Activated CD4-positive, alpha-beta T cell treated with anti-CD3 and anti-CD28 coated beads, Interleukin-2, amount 50 U/mL, for 1 hour (primary cell): ENCODE measurements around the gene KLHDC4.

Experiments used
- DNase-seq: peaks from one replicate; pipeline ENCODE4 v3.0.0-alpha.2; 2020

The KLHDC4 gene

DNA sequence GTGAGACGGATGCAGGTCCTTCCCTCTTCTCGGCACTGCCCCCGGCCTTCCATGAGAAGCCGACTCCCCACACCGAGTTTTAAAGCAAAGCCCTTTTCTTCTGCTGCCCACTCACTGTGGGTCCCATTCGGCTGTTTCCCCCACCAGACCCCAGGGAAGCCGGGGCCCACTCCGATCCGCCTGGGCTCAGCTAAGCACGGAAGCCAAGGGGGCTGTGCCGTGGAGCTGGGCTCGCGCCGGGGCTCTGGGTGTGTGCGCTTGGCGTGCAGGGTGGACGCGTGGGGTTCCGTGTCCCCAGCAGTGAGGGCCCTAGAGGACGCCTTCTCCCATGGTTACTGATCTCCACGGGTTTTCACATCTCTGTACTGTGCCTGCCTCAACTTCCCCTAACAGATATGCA is 68.5 kb downstream of the KLHDC4 start:
- no peak for DNase-seq

DNA sequence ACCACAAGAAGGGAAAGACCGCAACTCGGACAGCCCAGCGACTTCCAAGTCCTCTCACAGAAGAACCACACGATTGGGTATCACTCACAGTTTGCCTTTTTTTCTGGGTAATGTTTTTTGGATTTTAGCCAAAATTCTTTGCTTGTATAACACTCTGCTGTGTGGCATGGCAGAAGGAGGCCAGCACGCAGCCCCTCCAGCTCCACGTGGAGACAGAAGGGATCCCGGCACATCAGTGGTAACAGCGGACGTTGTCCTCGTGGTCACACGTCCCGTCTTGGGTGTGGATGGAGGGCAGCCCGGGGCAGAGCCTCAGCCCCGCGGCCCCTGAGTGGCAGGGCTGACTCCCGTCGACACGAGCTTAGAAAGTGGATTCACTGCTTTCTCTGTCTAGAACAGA is 69.1 kb downstream of the KLHDC4 start:
- no peak for DNase-seq

DNA sequence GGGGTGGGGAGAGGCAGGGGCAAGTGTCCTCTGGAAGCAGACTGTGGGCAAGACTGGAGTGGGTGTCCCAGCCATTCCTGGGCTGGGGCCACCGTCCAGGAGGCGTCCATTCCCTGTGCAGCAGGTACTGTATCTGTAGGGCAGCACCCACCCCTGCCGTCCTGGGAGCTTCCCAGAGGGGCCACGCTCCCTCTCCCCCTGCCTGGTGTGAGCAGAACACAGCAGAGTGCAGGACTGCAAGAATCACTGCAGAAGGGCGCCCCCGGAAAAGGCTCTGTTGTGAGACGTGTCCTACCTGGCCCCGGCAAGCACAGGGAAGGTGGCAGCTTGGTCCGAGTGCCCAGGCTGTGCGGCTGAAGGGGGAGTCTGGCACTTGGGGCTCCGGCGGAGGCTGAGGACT is 70.3 kb downstream of the KLHDC4 start:
- no peak for DNase-seq

DNA sequence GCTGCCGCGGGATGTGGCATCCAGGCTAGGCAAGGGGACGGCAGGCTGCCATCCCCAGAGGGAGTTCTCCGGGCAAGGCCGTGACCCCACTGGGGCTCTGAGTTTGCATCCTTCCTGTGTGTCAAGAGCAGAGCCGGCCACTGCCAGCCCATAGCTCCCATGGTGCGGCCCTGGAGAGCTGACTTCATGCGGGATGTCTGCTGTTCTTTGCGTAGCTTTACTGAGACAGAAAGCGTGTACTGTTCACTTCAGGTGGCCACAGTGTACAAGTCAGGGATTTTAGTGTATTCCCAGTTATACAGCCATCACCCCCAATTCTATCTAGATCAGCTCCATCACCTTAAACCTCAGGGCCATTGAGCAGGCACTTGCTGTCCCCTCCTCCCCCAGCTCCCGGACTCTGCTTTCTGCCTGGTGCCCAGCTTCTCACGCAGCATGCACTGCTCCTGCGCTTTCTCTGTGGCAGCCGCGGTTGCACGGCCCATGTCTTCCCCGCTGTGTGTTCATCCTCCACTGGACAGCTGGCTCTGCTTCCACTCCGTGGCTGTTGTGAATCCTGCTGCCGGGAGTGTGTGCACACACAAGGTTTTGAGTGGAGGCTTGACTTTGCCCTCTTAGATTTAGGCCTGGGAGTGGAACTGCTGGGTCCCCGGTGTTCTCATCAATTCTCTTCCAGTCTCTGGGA is 71.2 kb downstream of the KLHDC4 start:
- no peak for DNase-seq

DNA sequence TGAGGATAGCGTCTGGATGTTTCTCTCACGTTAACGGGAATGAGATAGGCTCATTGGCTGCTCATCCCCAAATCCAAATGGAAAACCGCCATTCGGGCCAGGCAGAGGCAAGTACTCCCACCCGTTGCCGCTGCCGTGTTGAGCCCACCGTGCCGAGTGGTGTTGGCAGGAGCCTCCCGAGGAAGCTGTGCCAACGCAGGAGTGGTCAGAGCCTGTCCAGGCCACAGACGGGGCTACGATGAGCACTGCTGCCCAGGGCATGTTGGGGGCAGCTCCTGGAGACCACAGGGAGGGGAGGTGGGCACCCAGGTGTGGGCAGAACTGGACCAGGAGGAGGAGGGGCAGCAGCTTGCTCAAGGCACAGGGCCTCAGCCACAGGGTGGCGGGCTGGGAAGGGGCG is 72.0 kb downstream of the KLHDC4 start:
- no peak for DNase-seq

DNA sequence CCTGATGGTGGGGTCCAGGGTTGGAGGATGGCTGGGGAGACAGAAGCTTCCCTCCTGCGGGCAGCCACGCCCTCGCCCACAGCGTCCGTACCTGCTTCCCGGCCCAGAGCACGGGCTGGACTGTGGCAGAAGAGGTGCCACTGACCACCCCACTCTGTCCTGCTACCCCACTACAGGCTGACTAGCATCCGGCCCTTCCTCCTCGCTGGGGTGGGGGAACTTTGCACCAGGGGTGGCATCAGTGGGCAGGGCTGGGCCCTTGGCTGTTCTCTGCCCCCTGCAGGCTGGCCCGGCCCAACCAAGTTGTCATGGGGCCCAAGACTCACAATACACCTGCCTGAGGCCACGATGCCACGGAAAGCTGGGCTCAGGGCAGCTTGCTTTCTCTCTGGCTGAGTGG is 73.0 kb downstream of the KLHDC4 start:
- no peak for DNase-seq

DNA sequence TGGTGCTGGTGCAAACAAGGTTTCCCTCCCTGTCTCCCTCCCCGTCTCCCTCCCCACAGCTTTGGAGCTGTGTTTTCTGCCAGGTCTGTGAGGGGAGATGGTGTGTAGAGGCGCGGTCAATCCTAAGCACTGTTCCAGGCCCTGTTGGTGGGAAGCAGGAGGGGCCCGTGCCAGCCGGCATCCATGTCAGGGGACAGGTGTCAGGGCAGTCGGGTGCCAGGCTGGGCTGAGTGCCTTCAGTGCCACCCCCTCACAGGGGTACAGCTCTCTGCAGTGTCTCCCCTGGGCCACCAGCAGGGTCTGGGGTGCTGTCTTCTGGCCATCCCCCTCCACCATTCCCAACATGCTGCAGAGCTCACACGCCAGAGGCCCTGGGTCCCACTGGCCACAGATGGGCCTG is 73.6 kb downstream of the KLHDC4 start:
- no peak for DNase-seq

DNA sequence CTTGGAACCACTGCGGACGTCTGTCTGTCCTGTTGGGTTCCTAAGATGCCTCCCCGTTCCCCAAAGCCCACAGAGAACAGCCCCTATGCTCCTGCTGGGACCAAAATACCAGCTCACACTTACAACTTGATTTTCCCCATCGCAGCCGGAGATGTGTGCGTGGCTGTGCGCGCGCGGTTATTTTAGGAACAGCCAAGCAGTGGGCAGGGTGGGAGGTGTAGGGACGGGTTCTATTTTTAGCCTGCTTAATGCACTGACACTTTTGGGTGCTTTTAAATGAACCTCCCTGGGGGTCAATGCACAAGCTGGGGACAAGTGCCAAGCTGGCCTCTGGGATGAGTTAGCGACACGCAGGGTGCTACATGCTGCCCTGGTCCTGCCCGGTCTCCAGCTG is 74.1 kb downstream of the KLHDC4 start:
- no peak for DNase-seq

DNA sequence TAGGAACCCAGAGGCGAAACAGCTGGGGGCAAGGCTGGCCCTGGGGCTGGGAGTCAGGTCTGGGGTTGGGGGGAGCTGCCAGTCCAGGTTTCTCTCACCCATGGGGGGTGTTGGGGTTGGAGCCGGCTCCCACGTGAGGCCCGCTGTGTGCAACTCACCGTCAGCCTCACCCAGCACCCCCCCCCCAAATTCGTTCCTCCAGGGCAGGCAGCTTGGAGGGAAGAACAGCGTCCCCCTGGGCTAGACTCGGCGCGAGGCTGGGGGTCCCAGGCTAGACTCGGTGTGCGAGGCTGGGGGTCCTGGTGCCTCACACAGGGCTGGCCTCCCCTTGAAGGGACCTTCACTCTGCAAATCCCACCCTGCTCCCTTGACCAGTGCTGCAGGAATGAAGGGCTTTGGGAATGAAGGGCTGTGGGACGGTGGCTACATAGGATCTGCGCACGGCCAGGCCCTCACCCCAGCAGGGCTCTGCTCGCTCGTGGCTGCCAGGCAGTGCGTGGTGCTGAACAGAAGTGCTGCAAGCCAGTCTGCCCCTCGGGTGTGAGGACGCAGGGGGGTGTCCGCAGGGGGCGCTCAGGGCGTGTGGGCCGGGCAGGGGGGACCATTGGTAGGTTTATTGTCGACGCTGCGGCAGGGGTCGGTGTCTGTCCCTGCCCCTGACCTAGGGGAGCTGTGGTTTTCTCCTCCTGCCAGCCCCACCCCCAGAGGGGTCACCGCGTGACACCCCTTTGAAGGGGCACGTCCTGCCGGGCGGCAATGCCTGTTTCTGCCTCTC is 74.7 kb downstream of the KLHDC4 start:
- no peak for DNase-seq

DNA sequence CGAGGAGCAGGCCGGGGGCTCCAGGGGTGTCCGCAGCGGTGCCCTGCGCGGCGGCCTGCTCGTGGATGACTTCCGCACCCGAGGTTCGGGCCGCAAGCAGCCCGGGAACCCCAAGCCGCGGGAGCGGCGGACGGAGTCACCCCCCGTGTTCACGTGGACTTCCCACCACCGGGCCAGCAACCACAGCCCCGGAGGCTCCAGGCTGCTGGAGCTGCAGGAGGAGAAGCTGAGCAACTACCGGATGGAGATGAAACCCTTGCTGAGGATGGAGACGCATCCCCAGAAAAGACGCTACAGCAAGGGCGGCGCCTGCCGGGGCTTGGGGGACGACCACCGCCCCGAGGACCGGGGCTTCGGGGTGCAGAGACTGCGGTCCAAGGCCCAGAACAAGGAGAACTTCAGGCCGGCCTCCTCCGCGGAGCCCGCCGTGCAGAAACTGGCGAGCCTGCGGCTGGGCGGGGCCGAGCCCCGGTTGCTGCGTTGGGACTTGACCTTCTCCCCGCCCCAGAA is 75.8 kb downstream of the KLHDC4 start:
- DNase-seq = no peak

DNA sequence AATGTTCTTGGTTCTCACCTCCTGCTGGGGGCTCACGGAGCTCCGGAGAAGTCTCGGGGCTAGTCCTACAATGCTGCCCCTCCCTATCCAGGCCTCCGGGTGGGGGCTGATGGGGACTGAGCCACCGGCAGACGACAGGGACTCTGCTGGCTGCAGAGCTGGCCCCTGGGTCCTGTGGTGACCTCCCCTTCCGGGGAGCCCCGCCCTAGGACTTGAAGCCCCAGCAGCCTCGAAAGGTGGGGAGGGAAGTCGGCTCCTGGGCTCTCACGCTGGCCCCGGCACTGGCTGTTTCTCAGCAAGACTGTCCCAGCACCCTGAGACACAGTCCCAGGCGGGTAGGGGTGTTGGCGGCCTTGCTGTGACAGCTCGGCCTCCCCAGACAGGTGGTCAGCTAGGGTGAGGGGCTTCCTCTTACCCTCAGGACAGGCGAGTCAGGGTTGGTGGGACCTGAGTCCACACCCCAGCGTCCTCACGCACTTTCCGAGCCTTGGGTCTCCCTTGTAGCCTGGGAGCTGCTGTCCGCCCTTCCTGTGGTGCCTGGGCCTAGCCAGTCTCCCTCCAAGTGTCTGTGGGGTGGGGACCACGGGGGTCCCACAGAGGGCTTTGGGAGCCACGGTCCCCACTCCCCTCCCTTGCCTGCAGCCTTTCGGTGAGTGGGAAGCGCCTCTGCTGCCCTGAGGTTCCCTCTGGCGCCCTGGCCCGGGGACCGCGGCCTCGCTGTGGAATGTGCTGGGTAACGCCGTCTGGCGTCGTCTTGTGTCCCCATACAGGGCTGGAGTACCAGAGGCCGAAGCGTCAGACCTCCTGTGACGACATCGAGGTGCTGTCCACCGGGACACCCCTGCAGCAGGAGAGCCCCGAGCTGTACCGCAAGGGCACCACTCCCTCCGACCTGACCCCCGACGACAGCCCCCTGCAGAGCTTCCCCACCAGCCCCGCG is 76.6 kb downstream of the KLHDC4 start:
- no peak for DNase-seq

DNA sequence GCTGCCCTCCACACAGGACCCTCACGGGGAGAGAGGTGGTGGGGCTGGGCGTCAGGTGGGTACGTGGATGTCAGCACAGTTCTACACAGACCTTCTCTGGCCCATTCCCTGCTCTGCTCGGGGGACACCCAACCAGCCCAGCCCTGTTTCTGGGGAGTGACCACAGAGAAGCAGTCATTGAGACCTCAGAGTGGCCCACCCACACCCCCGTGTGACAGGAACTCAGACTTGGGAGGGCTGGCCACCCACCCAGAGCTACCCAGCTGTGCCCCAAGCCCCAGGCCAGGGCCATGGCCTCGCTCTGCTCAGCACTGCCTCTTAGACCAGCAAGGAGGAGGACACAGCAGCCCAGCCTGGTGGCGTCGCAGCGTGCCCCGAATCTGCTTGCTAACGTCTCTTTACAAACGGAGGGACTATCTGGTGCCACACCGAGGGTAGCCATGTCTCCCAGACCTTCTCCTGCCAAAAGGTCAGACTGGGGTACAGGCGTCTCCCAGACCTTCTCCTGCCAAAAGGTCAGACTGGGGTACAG is 77.7 kb downstream of the KLHDC4 start:
- DNase-seq = no peak

DNA sequence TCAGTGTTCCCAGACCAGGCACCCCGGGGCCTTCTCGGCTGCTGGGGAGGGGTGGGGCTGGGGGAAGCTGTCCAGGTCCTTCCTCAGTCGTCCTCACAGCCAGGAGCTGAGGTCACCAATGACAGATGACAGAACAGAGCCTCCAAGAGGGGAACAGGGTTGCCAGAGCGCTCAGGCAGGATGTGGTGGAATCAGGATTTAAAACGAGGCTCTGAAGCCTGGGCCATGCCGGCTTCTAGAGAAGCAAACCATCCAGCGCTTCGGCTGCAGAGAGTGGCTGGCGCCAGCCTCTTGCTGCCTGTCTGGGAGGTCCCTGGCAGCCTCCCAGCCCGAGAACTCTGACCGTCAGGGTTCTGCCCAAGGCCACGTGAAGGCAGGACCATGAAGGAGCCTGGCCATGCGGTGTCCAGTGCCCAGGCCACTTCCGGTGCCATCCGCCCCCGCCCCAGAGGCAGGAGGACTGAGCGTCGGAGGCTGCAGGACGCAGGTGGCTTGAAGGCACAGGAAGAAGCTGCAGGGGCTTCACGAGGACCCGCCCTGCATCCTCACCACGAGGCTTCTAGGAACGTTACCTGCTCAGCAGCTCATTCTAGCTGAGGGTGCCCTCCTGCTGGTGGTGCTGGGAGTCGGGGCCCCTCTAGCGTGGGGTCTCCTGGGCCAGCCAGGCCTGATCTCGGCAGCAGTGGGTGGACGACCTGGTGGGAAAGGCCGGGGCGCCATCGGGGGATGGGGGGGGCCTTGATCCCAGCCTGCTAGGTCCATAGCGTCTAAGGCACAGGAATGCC is 78.5 kb downstream of the KLHDC4 start:
- DNase-seq = no peak

DNA sequence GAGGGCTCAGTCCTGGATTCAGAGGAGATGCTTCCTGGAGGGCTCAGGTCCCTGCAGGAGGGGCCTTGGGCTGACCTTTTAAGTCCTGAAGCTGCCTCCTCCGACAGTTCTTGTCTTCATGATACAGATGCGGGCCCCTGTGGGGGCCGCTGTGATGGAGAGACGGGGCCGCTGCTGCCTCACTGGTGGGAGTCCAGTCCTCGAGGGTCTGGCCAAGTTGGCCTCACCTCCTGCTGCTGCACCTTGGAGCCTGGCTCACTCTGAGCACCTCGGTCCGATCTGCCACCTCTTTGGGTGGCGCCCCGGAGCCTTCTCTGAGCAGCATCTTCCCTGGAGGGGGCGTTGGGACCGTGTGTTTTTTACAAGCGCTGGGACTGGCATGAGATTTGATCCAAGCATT is 79.1 kb downstream of the KLHDC4 start:
- DNase-seq = no peak

DNA sequence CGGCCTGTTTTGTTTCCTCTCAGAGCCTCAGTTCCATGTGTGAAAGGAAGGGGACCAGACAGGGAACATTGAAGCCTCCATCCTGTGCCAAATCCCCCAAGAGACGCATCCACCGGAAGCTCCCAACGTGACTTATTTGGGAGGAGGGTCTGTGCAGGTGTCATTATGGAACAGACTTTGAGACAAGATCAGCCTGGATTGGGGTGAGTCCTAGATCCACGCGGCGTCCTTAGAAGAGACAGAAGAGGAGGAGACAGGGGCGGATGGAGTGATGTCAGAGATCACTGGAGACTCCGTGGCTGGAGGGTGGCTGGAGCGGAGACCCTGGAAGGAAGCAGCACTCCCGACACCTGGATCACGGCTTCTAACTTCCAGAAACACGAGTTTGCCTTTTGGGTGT is 80.0 kb downstream of the KLHDC4 start:
- no peak for DNase-seq

DNA sequence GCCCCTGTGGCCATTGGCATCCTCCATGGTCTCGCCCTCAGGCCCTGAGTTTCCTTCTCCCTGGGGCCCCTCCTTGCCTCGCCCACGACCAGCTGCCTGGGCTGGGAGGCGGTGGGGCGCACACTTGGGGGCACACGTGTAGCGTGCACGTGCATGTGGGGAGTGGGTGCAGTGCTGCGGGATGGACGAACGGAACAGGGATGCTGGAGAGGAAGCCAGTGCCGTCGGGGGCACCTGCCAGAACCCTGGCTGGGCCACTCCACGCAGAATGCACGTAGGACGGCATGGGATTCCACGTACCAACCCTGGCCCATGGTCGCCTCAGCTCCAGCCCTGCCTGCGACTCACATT is 80.4 kb downstream of the KLHDC4 start:
- no peak for DNase-seq

DNA sequence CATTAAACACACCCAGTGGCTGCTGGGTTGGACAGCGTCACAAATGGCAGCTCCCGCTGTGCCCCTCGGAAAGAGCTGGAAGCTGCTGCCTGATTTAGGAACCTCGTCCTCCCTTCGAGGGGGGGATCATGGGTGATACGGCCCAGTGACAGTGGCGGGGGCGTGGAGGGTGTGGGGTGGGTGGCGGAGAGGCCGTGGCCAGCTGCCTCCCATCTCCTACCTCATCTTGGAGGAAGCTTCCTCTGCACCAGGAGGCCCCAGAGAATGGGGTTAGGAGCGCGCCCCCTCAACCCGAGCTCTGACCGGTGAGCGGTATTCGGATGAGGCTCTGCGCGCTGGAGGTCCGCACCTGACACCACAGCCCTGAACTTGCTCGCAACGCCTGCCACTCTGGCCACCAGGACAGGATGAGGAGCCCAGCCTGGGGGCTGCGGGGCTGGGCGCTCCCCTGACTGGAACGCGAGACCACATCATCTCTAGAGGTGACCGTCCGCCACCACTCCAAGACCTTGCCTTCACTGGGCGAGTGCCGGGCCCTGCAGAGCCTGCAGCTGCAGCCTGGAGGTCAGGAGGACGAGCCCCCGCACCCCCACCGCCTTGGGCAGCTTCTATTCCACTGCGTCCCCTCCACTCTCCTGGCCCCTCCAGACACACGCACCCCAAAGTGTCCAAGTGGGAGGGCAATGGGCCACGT is 80.9 kb downstream of the KLHDC4 start:
- DNase-seq = no peak

DNA sequence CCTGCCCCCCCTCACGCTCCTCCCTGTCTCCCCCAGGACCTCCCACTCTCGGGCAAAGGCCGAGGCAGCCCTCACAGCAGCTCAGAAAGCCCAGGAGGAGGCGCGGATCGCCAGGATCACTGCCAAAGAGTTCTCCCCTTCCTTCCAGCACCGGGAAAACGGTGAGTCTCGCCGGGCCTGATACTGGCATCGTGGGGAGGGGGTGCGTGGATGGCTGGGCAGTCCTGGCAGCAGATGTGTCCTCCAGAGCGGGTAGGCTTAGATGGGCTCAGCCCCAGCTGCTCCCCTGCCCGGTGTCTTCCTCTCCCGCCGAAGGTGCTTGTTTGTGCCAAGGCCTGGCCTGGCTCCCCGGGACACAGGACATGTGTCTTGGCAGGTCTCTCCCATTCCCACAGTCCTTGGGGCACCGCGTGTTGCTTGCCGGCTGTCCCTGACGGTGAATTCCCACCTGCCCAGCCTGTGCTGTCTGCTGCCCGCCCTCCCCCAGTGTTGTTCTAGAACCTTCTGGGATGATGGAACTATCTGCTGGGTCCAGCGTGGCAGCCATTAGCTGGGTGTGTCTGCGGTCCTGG is 81.6 kb downstream of the KLHDC4 start:
- no peak for DNase-seq

DNA sequence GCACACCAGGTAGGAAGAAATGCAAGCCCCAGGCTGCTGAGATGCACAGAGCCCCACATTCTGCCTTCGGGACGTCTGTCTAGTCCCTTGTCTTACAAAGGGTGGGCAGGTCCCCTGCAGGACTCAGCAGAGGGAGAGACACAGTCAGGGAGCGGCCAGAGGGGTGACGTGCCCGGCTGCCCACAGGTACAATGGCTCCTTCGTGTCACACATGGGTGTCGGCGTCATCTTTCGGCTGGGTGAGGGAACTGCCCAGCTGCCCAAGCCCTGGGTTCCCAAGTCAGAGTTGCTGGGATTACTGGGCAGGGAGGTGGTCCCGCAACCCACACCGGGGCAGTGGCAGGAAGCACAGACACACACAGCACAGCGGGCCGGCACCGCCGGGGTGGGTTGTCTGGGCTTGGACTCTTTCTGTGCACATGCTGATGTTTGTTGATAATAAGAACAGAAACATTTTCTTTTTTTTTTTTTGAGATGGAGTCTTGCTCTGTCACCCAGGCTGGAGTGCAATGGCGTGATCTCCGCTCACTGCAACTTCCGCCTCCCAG is 82.9 kb downstream of the KLHDC4 start:
- no peak for DNase-seq

DNA sequence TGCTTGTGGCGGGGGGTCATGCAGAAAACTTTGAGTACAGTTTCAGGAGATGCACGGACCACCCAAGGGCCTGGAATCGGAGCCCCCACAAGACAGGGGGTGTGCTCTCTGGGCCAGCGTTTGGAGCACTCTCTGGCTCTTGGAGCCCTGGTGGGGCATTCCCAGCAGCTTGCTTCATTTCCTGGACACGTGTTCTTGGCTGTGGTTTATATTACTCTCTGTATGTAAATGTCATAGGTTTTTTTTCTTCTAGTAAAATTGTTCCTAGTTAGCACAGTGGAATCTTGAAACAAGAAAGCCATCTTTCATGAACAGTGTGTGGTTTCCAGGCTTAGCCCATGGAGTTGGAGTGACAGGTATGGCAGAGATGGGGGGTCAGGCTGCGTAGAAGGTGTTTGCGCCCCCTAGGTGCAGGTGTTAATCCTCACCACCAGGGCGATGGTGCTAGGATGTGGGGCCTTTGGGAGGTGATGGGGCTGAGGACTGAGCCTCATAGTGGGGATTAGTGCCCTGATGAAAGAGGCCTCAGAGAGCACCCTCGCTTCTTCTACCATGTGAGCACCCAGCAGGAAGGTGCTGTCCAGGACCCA is 83.7 kb downstream of the KLHDC4 start:
- DNase-seq = no peak
